Uterus (tissue), 4 donors: ENCODE measurements around the gene MYL12B. TPM values are rescaled to one million over a fixed set of nuclear protein-coding genes. Genes with fewer than 3 reads are reported as not detected.
A peak's percentile ranks its signal among the peaks of the same experiment; 100 is the strongest.

ENCODE experiments used
- DNase-seq, 2 donors: peaks; one replicate each; pipeline ENCODE4 v3.0.0-alpha.2; 2019 to 2020
- H3K27ac ChIP-seq, 2 donors: fragments of 200-600 bp; sonication (generic); 1 replicate in 1 of 2; 2 replicates in 1 of 2; pipeline ENCODE4 v1.5.1; 2016 to 2018
- H3K27me3 ChIP-seq, 2 donors: fragments of 200-600 bp; sonication (generic); one replicate each; pipeline ENCODE4 v1.5.1; 2018 to 2019; ENCODE audit warnings: control low read depth in 1 of 2
- H3K36me3 ChIP-seq, 2 donors: fragments of 200-600 bp; sonication (generic); one replicate each; pipeline ENCODE4 v1.5.1; 2019; ENCODE audit warnings: control low read depth in 1 of 2
- H3K4me1 ChIP-seq, 2 donors: fragments of 200-600 bp; sonication (generic); one replicate each; pipeline ENCODE4 v1.5.1; 2018 to 2019; ENCODE audit warnings: control low read depth in 1 of 2
- H3K4me3 ChIP-seq, 2 donors: fragments of 200-600 bp; sonication (generic); 1 replicate in 1 of 2; 2 replicates in 1 of 2; pipeline ENCODE4 v1.5.1; 2018 to 2019; ENCODE audit warnings: mild to moderate bottlenecking in 1 of 2
- H3K9me3 ChIP-seq, 2 donors: fragments of 200-600 bp; sonication (generic); one replicate each; pipeline ENCODE4 v1.5.1; 2019; ENCODE audit warnings: control low read depth in 1 of 2
- POLR2A ChIP-seq, 2 donors: fragments of 450-650 bp; IDR thresholded peaks; one replicate each; pipeline ENCODE4 v1.6.1; 2016; ENCODE audit warnings: antibody characterized with exemption in 2 of 2, mild to moderate bottlenecking in 1 of 2, moderate library complexity in 1 of 2
- intact Hi-C: fragments of 100-400 bp; cut with DNase I; formaldehyde crosslinking; loops from one replicate; pipeline ENCODE4 v1.15.1; 2023; ENCODE audit warnings: low total_unique reads
- total RNA-seq, 4 donors: library from RNA; depleted of rRNA in 3 of 4; stranded (reverse); fragments of >200 nt in 3 of 4; gene quantifications; one replicate each; pipeline versions ENCODE4 v1.1.0 to v1.2.4, GENCODE V29; 2014 to 2023
- TF ChIP-seq, protein P1 (sequence below), 4 experiments: fragments of 200-600 bp in 2 of 4; fragments of 450-650 bp in 2 of 4; sonication (generic) in 2 of 4; IDR thresholded peaks; one replicate each; pipeline ENCODE4 v1.5.1; 2016 to 2019; ENCODE audit warnings: antibody characterized with exemption in 4 of 4, mild to moderate bottlenecking in 2 of 4, moderate library complexity in 1 of 4
- donor health status: DM: yes; HTN: yes; CAD: no.

MYL12B gene
- total RNA-seq, 4 donors from 2014 or later: 236 to 387 (median 305) TPM

- Histone ChIP-seq H3K9me3 (no peaks in the 10 kb centered on the region), H3K36me3 (no peaks in the 10 kb centered on the region)
- intact Hi-C loops: no loop called here
Measured at GRCh38 chr18:3236470-3236869, 25.5 kb upstream of the MYL12B start.

GRCh38 chr18:3238742-3239141 is 23.2 kb upstream of the MYL12B start:
- no peaks in the 10 kb centered on the region for H3K4me1 ChIP-seq
- no peaks in the 10 kb centered on the region for H3K36me3 ChIP-seq

More at GRCh38 chr18:3236470-3236869, 25.5 kb upstream of the MYL12B start:
- no peak for DNase-seq
- Histone ChIP-seq H3K4me1 (no peaks in the 10 kb centered on the region), H3K27me3 (no peaks in the 10 kb centered on the region), H3K27ac (no peak overlapping the region), H3K4me3 (no peak overlapping the region)
- TF ChIP-seq, protein P1, sequence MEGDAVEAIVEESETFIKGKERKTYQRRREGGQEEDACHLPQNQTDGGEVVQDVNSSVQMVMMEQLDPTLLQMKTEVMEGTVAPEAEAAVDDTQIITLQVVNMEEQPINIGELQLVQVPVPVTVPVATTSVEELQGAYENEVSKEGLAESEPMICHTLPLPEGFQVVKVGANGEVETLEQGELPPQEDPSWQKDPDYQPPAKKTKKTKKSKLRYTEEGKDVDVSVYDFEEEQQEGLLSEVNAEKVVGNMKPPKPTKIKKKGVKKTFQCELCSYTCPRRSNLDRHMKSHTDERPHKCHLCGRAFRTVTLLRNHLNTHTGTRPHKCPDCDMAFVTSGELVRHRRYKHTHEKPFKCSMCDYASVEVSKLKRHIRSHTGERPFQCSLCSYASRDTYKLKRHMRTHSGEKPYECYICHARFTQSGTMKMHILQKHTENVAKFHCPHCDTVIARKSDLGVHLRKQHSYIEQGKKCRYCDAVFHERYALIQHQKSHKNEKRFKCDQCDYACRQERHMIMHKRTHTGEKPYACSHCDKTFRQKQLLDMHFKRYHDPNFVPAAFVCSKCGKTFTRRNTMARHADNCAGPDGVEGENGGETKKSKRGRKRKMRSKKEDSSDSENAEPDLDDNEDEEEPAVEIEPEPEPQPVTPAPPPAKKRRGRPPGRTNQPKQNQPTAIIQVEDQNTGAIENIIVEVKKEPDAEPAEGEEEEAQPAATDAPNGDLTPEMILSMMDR (IDR thresholded peaks at IDR 0.05): no peak
- no peak for TF ChIP-seq POLR2A (IDR thresholded peaks at IDR 0.05)

DNA sequence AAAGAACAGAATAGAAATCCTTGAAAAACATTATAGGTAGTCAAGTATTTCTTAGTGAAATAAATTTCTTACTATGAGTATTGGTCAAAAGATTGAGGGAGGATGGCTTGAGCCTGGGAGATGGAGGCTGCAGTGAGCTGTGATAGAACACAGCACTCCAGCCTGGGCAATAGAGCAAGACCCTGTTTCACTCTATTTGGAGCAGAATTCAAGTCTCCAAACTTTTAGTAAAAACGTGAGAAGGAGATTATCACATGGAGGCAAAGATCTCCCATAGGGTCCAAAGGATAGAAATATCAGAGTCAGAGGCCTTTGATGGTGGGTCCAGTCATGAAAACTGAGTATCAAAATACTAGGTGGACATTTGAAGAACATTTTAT is 16.8 kb upstream of the MYL12B start:
- H3K27me3 ChIP-seq: no peaks in the 10 kb centered on the region
- TF ChIP-seq, protein P1 (IDR thresholded peaks at IDR 0.05): no peak
- no peak for TF ChIP-seq POLR2A (IDR thresholded peaks at IDR 0.05)
- intact Hi-C loops: loop anchor here (10.0 kb wide), 1 partner anchor 320 kb away; no protein-coding TSS in a partner anchor
- no peaks in the 10 kb centered on the region for H3K36me3 ChIP-seq
- peak overlapping the region; percentile 92 to 98 for H3K27ac ChIP-seq
- no peak overlapping the region for H3K4me3 ChIP-seq
- no peaks in the 10 kb centered on the region for H3K9me3 ChIP-seq
- DNase-seq: no peak
- peaks cover 0 to 6% of the 10 kb centered on the region in 2 donors for H3K4me1 ChIP-seq

More at GRCh38 chr18:3238742-3239141, 23.2 kb upstream of the MYL12B start:
- TF ChIP-seq, protein P1 (IDR thresholded peaks at IDR 0.05): no peak
- Histone ChIP-seq H3K9me3 (no peaks in the 10 kb centered on the region), H3K27me3 (no peaks in the 10 kb centered on the region), H3K27ac (no peak overlapping the region), H3K4me3 (no peak overlapping the region)
- intact Hi-C loops: no loop called here
- no peak for DNase-seq

- Histone ChIP-seq H3K36me3 (no peaks in the 10 kb centered on the region), H3K4me3 (peak overlapping the region; percentile 72 to 99), H3K4me1 (peaks cover 0 to 6% of the 10 kb centered on the region in 2 donors), H3K9me3 (no peaks in the 10 kb centered on the region), H3K27ac (peak overlapping the region; percentile 92 to 98), H3K27me3 (no peaks in the 10 kb centered on the region)
- intact Hi-C loops: loop anchor here (10.0 kb wide), 1 partner anchor 321 kb away; no protein-coding TSS in a partner anchor
- DNase-seq: peak; percentile 84 to 86
- peak in 1 of 2 donors; percentile 27 for TF ChIP-seq POLR2A (IDR thresholded peaks at IDR 0.05)
- TF ChIP-seq, protein P1 (IDR thresholded peaks at IDR 0.05): peak; percentile 93
Measured at GRCh38 chr18:3245853-3246634, 15.9 kb upstream of the MYL12B start.

- Histone ChIP-seq H3K4me1 (peaks cover 0 to 6% of the 10 kb centered on the region in 2 donors), H3K36me3 (no peaks in the 10 kb centered on the region), H3K9me3 (no peaks in the 10 kb centered on the region), H3K27me3 (no peaks in the 10 kb centered on the region), H3K27ac (peak overlapping the region; percentile 92 to 98), H3K4me3 (peak overlapping the region; percentile 72 to 99)
- no peak for TF ChIP-seq POLR2A (IDR thresholded peaks at IDR 0.05)
- TF ChIP-seq, protein P1 (IDR thresholded peaks at IDR 0.05): no peak
- peak; percentile 28 to 48 for DNase-seq
- intact Hi-C loops: loop anchor here (10.0 kb wide), 1 partner anchor 322 kb away; no protein-coding TSS in a partner anchor
Measured at GRCh38 chr18:3246635-3247239, 15.2 kb upstream of the MYL12B start.
